Stimulated activated CD8-positive, alpha-beta memory T cell treated with anti-CD3 and anti-CD28 coated beads, Interleukin-4, amount 100 ng/mL, for 1 hour (primary cell): Measurements from ENCODE around the gene RNF103.

Experiments
- DNase-seq, 2 donors: peaks; one replicate each; pipeline ENCODE4 v3.0.0-alpha.2; 2020; ENCODE audit warnings: low read depth in 2 of 2, low spot score in 1 of 2

The RNF103 gene

DNA sequence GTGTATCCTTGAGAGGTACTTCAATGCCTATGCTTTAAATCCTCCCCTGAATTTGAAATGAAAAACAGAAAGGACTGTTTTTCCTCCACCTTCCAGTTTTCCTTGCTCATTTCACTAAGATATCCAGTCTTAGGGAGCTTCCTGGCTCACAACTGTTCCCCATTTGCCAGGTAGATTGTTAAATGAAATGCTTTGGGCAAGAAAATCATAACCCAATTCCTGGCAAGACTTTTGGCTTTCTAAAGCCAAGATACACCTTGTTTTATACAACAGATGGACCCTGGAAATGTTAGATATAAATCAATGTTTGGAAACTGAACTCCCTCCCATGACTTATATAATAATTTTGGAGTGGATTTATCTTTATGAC, 56.9 kb downstream of the RNF103 start:
- no peak for DNase-seq

DNA sequence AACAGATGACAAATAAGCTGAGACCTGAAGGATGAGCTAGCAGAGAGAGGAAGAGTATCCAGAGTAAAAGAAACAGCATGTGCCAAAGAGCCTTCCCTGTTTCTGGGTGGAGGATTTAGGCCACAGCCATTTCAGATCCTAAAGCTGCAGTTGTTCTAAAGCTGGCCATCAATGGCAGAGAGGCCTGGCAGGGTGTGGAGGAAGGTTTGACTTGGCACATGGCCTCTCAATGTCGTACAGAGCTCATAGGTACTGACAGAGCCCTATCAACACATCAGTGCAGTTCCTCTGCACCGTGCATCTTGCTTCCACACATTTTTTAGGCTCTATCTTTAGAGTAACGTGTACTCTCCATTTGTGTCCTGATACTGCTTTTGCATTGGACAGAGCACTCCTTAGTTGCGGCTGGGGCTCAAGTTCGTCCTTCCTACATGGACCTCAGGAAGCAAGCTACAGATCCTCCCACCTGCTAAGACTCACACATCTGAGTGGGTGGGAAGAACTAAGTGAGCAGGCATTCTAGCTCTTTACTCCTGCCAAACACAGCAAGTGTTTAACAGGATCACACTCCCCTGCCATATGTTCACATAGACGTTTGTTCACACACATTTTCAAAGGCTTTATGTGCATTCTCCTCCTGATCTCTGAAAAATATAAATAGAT, 57.4 kb downstream of the RNF103 start:
- no peak for DNase-seq

DNA sequence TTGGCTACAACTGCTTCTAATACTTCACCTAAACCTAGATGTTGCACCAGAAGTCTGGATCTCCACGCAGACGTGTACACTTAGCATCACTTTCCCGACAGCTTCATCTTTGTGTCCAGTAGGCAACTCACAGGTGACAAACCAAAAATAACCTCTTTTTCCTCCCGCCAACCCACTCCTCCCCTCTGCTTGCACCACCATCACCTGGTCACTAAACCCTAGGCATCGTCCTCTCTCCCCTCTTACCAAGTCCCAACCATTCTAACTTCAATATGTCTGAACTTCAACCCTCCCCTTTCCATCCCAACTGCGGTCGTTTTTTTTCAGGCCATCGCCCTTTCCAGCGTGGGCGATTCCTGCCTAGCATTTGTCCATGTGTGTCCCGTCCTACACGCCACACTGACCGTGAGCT, 60.0 kb downstream of the RNF103 start:
- no peak for DNase-seq

DNA sequence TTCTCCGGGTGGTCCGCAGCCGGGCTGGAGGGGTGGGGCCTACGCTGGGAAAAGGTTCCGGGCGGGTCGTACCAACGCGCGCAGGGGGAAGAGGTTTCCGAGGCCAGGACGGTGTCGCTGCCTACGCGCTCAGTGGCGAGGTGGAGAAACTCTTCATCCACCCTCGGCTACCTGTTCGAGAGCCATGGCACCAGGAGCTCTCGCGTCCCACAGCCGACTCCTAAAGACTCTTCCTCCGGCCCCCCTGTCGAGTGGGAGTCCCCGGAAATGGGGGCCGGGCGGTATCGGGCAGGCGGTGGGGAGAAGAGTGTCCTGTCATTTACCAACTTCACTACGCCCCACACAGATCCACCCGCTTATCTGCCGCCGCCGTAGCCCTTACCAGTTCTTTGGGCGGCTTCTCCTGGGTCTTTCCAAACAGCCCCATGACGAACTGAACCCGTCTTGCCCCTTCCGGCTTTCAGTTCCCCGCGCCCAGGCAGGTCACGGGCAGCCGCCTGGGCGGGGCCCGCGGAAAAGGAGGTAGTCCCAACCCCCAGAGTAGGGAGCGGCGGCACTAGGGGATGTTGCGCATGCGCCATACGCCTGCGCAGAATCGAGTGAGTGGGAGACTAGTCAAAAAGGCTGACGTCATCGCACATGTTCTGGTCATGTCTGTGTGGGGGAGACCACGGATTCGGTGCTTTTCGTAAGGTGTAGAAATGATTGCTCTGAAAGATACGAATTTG, 60.6 kb downstream of the RNF103 start, which contains the start of gene CHMP3:
CHMP3 (minus strand) TSS at position 522 of the 728 bp plus-strand sequence; CDS start at position 427, 95 bp downstream.
- DNase-seq = peak; percentile 86 to 93

DNA sequence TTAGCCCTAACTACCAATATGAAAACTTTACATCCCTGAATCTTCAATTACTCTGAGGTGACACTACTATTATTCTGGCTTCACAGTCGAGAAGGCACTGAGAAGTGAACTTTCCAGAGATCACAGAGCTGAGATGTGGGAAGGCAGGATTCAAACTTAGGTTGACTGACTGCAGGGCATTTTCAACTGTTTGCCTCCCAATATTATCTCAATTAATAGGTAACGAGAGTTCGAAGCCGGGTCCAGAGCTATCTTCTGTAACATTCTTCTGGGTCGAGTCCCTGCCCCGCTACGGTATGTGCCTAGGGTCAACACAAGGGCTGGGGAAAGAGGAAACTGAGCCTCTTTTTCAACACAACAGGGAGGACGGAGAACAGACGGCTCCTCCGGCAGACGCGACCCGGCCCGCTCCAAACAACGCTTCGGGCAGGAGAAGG, 61.2 kb downstream of the RNF103 start:
- DNase-seq = no peak

DNA sequence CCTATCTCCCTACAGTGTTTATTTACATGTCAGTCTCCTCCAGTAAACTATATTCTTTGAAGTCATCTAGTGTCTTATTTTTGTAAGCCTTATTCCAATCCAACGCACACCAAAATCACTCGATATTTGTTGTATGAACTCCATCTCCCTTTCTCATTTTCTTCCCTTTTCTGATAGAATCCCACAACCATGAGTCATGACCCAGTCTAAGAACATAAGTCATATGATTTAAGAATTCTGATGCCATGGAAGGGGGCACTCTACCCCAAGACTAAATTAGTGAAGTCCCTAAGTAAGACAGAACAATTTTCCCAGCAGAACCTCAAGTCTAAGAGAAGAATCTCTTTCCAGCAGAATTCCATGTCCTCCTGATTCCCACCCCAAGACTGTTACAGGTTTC, 65.8 kb downstream of the RNF103 start:
- DNase-seq = no peak

DNA sequence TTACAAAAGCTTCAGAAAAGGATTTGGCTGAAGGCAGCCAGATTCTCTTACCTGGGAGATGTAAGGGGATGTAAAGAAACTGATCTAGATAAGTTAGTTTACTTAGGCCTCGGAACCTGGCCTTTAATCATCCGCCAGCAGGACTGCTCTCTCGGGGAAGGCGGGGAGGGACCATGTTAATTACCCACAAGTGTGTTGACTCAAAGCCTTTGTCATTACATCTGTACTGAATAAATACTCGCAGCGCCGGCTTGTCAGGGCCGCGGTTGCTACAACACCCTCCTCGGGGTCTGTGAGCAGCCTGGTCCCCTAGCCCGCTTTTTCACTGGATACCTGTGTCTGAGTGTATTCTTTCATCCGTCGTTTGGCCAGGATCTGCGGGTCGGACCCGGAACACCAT, 67.2 kb downstream of the RNF103 start:
- DNase-seq = no peak
